Esophagus squamous epithelium (tissue), 5 donors: ENCODE data around the gene MICAL3. TPM values are rescaled to one million over a fixed set of nuclear protein-coding genes. Genes with fewer than 3 reads are reported as not detected.
"Not testable (repeated sequence)": the region's sequence is repeated elsewhere in the genome, so short reads cannot be mapped to it uniquely, and the experiment has no call there.

ENCODE experiments used
- DNase-seq: peaks from one replicate; lab custom pipeline; 2025; lab: John Stamatoyannopoulos, UW
- H3K27ac ChIP-seq, 4 donors: fragments of 200-600 bp; sonication (generic); one replicate each; pipeline ENCODE4 v1.5.1; 2016 to 2019; ENCODE audit warnings: mild to moderate bottlenecking in 1 of 4
- H3K27me3 ChIP-seq, 4 donors: fragments of 200-600 bp; sonication (generic); 1 replicate in 3 of 4; 2 replicates in 1 of 4; pipeline versions ENCODE4 v1.5.1 to v1.6.0; 2017 to 2021; ENCODE audit warnings: antibody characterized with exemption in 1 of 4
- H3K36me3 ChIP-seq, 3 donors: fragments of 200-600 bp; sonication (generic); one replicate each; pipeline ENCODE4 v1.5.1; 2016 to 2019
- H3K4me1 ChIP-seq, 3 donors: fragments of 200-600 bp; sonication (generic); one replicate each; pipeline ENCODE4 v1.5.1; 2017 to 2019
- H3K4me3 ChIP-seq, 4 donors: fragments of 200-600 bp; sonication (generic); 1 replicate in 3 of 4; 2 replicates in 1 of 4; pipeline ENCODE4 v1.5.1; 2016 to 2019; ENCODE audit warnings: mild to moderate bottlenecking in 2 of 4, moderate library complexity in 1 of 4
- H3K9me3 ChIP-seq, 3 donors: fragments of 200-600 bp; sonication (generic); one replicate each; pipeline ENCODE4 v1.5.1; 2016 to 2019
- POLR2A ChIP-seq, 4 donors: fragments of 450-650 bp; IDR thresholded peaks; one replicate each; pipeline ENCODE4 v1.6.1; 2017; ENCODE audit warnings: antibody characterized with exemption in 4 of 4, mild to moderate bottlenecking in 4 of 4, moderate library complexity in 3 of 4
- WGBS, 2 donors: methylation state at CpG; one replicate each; pipeline ENCODE4 v1.1.5; 2018; 5-methylcytosine and 5-hydroxymethylcytosine counted together
- intact Hi-C: fragments of 100-400 bp; cut with DNase I; formaldehyde crosslinking; loops from one replicate; pipeline ENCODE4 v1.15.0; 2022
- total RNA-seq, 4 donors: library from RNA; depleted of rRNA; stranded (reverse); fragments of >200 nt; gene quantifications; one replicate each; pipeline ENCODE4 v1.1.0, GENCODE V29; 2016
- TF ChIP-seq, protein P1 (sequence below), 6 experiments: fragments of 450-650 bp in 4 of 6; fragments of 200-600 bp in 2 of 6; sonication (generic) in 2 of 6; IDR thresholded peaks; one replicate each; pipeline ENCODE4 v1.5.1; 2016 to 2019; ENCODE audit warnings: antibody characterized with exemption in 6 of 6, mild to moderate bottlenecking in 4 of 6, moderate library complexity in 4 of 6
- donor health status: DM: yes; HTN: yes; CAD: no.

The MICAL3 gene, protein sequence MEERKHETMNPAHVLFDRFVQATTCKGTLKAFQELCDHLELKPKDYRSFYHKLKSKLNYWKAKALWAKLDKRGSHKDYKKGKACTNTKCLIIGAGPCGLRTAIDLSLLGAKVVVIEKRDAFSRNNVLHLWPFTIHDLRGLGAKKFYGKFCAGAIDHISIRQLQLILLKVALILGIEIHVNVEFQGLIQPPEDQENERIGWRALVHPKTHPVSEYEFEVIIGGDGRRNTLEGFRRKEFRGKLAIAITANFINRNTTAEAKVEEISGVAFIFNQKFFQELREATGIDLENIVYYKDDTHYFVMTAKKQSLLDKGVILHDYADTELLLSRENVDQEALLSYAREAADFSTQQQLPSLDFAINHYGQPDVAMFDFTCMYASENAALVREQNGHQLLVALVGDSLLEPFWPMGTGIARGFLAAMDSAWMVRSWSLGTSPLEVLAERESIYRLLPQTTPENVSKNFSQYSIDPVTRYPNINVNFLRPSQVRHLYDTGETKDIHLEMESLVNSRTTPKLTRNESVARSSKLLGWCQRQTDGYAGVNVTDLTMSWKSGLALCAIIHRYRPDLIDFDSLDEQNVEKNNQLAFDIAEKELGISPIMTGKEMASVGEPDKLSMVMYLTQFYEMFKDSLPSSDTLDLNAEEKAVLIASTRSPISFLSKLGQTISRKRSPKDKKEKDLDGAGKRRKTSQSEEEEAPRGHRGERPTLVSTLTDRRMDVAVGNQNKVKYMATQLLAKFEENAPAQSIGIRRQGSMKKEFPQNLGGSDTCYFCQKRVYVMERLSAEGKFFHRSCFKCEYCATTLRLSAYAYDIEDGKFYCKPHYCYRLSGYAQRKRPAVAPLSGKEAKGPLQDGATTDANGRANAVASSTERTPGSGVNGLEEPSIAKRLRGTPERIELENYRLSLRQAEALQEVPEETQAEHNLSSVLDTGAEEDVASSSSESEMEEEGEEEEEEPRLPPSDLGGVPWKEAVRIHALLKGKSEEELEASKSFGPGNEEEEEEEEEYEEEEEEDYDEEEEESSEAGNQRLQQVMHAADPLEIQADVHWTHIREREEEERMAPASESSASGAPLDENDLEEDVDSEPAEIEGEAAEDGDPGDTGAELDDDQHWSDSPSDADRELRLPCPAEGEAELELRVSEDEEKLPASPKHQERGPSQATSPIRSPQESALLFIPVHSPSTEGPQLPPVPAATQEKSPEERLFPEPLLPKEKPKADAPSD (N-terminal part only)
- 10 to 100 TPM; 11.2 to 30.9 (median 15.9) TPM for total RNA-seq

- DNase-seq: no peak
- Histone ChIP-seq H3K4me3 (peak within 1 kb of the TSS; percentile 61 to 84 (median 71)), H3K36me3 (no peaks in the 10 kb centered on the region), H3K9me3 (no peaks in the 10 kb centered on the region), H3K27ac (peak within 1 kb of the TSS; percentile 80 to 90 (median 82)), H3K4me1 (peaks cover 11 to 51% (median 14%) of the 10 kb centered on the region in 3 donors), H3K27me3 (no peaks in the 10 kb centered on the region)
- TF ChIP-seq POLR2A (IDR thresholded peaks at IDR 0.05): peak in 1 of 4 donors; percentile 33
- TF ChIP-seq, protein P1, sequence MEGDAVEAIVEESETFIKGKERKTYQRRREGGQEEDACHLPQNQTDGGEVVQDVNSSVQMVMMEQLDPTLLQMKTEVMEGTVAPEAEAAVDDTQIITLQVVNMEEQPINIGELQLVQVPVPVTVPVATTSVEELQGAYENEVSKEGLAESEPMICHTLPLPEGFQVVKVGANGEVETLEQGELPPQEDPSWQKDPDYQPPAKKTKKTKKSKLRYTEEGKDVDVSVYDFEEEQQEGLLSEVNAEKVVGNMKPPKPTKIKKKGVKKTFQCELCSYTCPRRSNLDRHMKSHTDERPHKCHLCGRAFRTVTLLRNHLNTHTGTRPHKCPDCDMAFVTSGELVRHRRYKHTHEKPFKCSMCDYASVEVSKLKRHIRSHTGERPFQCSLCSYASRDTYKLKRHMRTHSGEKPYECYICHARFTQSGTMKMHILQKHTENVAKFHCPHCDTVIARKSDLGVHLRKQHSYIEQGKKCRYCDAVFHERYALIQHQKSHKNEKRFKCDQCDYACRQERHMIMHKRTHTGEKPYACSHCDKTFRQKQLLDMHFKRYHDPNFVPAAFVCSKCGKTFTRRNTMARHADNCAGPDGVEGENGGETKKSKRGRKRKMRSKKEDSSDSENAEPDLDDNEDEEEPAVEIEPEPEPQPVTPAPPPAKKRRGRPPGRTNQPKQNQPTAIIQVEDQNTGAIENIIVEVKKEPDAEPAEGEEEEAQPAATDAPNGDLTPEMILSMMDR (IDR thresholded peaks at IDR 0.05): peak; percentile 30 to 75 (median 56)
- intact Hi-C loops: loop anchor here (10.0 kb wide), 1 partner anchor 190 kb away; no protein-coding TSS in a partner anchor
- 2 to 6% methylated on average over 19 to 20 of the region's 56 CpGs for WGBS, 2 donors
These were observed at the start of gene MICAL3 for GRCh38 chr22:18024276-18024939. Gene MICAL3, minus strand, starts transcription at chr22:18024561. Its CDS starts 117,749 bp downstream, at chr22:17906812.

DNA sequence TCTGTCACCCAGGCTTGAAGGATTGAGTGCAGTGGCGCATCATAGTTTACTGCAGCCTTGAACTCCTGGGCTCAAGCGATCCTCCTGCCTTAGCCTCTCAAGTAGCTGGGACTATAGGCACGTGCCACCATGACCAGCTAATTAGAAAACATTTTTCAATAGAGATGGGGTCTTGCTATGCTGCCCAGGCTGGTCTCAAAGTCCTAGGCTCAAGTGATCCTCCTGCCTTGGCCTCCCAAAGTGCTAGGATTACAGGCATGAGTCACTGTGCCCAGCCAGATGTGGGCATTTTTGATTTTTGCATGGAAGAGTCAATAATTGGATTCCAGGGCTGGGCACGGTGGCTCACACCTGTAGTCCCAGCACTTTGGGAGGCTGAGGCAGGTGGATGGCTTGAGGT, 49.6 kb upstream of the MICAL3 start:
- intact Hi-C loops: loop anchor here (10.0 kb wide), 1 partner anchor 179 kb away; no protein-coding TSS in a partner anchor
- DNase-seq: not testable (repeated sequence)
- WGBS, 2 donors: 92 to 94% methylated on average over 4 of the region's 4 CpGs

DNA sequence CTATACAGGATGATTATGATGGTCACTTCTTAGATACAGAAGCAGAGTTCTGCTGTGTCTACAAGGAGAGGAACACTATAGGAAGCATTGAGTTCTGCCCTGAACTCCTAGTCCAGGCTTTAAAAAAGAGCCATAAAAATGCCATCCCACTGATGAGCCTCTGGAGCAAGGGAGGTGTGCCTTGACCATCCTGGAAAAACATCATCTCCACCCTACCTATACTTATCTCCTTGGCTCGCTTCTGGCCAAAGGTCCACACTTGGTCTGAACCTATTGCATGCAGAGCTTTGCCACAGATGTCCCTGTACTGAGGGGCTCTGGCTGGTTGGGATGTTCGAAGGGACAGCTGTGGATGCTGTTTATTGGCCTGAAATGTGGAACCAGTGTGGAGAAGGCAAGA, 49.1 kb upstream of the MICAL3 start:
- DNase-seq: no peak
- 80 to 100% methylated on average over 1 to 2 of the region's 2 CpGs for WGBS, 2 donors
- no peaks in the 10 kb centered on the region for H3K27me3 ChIP-seq
- no peak for TF ChIP-seq POLR2A (IDR thresholded peaks at IDR 0.05)
- no peaks in the 10 kb centered on the region for H3K36me3 ChIP-seq
- intact Hi-C loops: loop anchor here (10.0 kb wide), 1 partner anchor 179 kb away; no protein-coding TSS in a partner anchor
- no peak overlapping the region for H3K27ac ChIP-seq
- H3K4me3 ChIP-seq: no peak overlapping the region
- peaks cover 9 to 46% (median 21%) of the 10 kb centered on the region in 3 donors for H3K4me1 ChIP-seq
- H3K9me3 ChIP-seq: no peaks in the 10 kb centered on the region

More for the DNA sequence above, 49.6 kb upstream of the MICAL3 start:
- not testable (repeated sequence) for H3K36me3 ChIP-seq, H3K4me3 ChIP-seq, H3K9me3 ChIP-seq, H3K27me3 ChIP-seq
- H3K4me1 ChIP-seq: peaks cover 13 to 46% (median 25%) of the 10 kb centered on the region in 3 donors
- peak overlapping the region in 1 of 4 donors; percentile 90 for H3K27ac ChIP-seq

DNA sequence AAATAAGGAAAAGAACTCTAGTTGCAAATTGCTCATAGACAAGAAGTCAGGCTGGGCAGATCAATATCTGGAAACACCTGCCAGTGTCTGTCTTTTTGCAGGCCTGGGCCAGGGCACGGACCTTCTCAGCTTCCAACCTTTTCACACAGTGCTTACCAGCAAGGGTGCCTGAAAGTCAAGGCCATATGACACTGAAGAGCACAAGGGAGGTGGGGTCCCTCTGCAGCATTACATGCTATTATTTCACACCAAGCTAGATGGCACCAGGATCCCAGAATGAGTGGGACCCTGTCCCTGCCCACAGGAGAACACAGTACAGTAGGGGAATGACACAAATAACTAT, 47.6 kb upstream of the MICAL3 start:
- intact Hi-C loops: loop anchor here (10.0 kb wide), 1 partner anchor 177 kb away; no protein-coding TSS in a partner anchor
- Histone ChIP-seq H3K4me1 (peaks cover 8 to 51% (median 14%) of the 10 kb centered on the region in 3 donors), H3K36me3 (no peaks in the 10 kb centered on the region), H3K27me3 (no peaks in the 10 kb centered on the region), H3K9me3 (no peaks in the 10 kb centered on the region), H3K27ac (no peak overlapping the region), H3K4me3 (no peak overlapping the region)
- TF ChIP-seq POLR2A (IDR thresholded peaks at IDR 0.05): no peak
- TF ChIP-seq, protein P1 (IDR thresholded peaks at IDR 0.05): no peak
- 83 to 100% methylated on average over 1 of the region's 1 CpG for WGBS, 2 donors
- no peak for DNase-seq

GRCh38 chr22:18071307-18071967, 47.1 kb upstream of the MICAL3 start:
- not testable (repeated sequence) for H3K27me3 ChIP-seq, DNase-seq, H3K9me3 ChIP-seq, H3K36me3 ChIP-seq, H3K4me3 ChIP-seq
- intact Hi-C loops: loop anchor here (10.0 kb wide), 1 partner anchor 177 kb away; no protein-coding TSS in a partner anchor
- Histone ChIP-seq H3K27ac (peak overlapping the region in 2 of 4 donors; percentile 24 to 26), H3K4me1 (peaks cover 3 to 46% (median 9%) of the 10 kb centered on the region in 3 donors)
- WGBS, 2 donors: 89 to 91% methylated on average over 5 to 7 of the region's 7 CpGs
